Smooth muscle cell (in vitro differentiated cells): ENCODE measurements around the gene RNF141. TPM values are rescaled to one million over a fixed set of nuclear protein-coding genes. Genes with fewer than 3 reads are reported as not detected.
A peak's percentile ranks its signal among the peaks of the same experiment; 100 is the strongest.

Source experiments
- DNase-seq: peaks from one replicate; lab custom pipeline; 2025; ENCODE audit not compliant: unreplicated experiment; lab: John Stamatoyannopoulos, UW
- H2AFZ ChIP-seq: fragments of 200-600 bp; sonication (generic); 2 replicates; pipeline ENCODE4 v1.6.0; 2016; ENCODE audit warnings: antibody characterized with exemption, low read depth, mild to moderate bottlenecking
- H3F3A ChIP-seq: fragments of 200-600 bp; sonication (generic); 2 replicates; pipeline ENCODE4 v1.6.0; 2017; ENCODE audit warnings: antibody characterized with exemption, low read depth
- H3K27ac ChIP-seq: fragments of 200-600 bp; sonication (generic); 2 replicates; pipeline ENCODE4 v1.5.1; 2016; ENCODE audit warnings: low read depth, mild to moderate bottlenecking
- H3K27me3 ChIP-seq: fragments of 200-600 bp; sonication (generic); 2 replicates; pipeline ENCODE4 v1.6.1; 2016; ENCODE audit warnings: low read depth, mild to moderate bottlenecking
- H3K36me3 ChIP-seq: fragments of 200-600 bp; sonication (generic); 2 replicates; pipeline ENCODE4 v1.5.1; 2016; ENCODE audit warnings: low read depth
- H3K4me1 ChIP-seq: fragments of 200-600 bp; sonication (generic); 2 replicates; pipeline ENCODE4 v1.5.1; 2016; ENCODE audit warnings: low read depth
- H3K4me2 ChIP-seq: fragments of 200-600 bp; sonication (generic); 2 replicates; pipeline ENCODE4 v1.6.0; 2016; ENCODE audit warnings: mild to moderate bottlenecking
- H3K4me3 ChIP-seq: fragments of 200-600 bp; sonication (generic); 2 replicates; pipeline ENCODE4 v1.5.1; 2016; ENCODE audit warnings: mild to moderate bottlenecking
- H3K79me2 ChIP-seq: fragments of 200-600 bp; sonication (generic); 2 replicates; pipeline ENCODE4 v1.6.0; 2016; ENCODE audit warnings: low read depth, mild to moderate bottlenecking
- H3K9ac ChIP-seq: fragments of 200-600 bp; sonication (generic); 2 replicates; pipeline ENCODE4 v1.6.0; 2016; ENCODE audit warnings: low read depth
- H3K9me3 ChIP-seq: fragments of 200-600 bp; sonication (generic); replicated peaks from 2 replicates; pipeline ENCODE4 v1.5.1; 2016; ENCODE audit warnings: low read depth
- H4K20me1 ChIP-seq: fragments of 200-600 bp; sonication (generic); 2 replicates; pipeline ENCODE4 v1.6.0; 2016; ENCODE audit warnings: low read depth
- WGBS: methylation state at CpG from one replicate; pipeline ENCODE4 v1.1.7; 2016; ENCODE audit warnings: low lambda C conversion rate; 5-methylcytosine and 5-hydroxymethylcytosine counted together
- polyA plus RNA-seq: library from polyadenylated mRNA; unstranded; fragments of >200 nt; fragmentation: Nextera tagmentation; extraction: Ambion mirVana; gene quantifications from 2 replicates; pipeline ENCODE4 v1.2.1, GENCODE V29; 2016
- total RNA-seq: library from RNA; depleted of rRNA; stranded (reverse); fragments of >200 nt; gene quantifications from 2 replicates; pipeline ENCODE4 v1.2.3, GENCODE V29; 2014
- TF ChIP-seq, protein P1 (sequence below): fragments of 200-600 bp; sonication (generic); IDR thresholded peaks from 2 replicates; pipeline ENCODE4 v1.5.1; 2017; ENCODE audit warnings: borderline replicate concordance, mild to moderate bottlenecking, antibody characterized with exemption; ENCODE audit not compliant: insufficient read depth, poor library complexity, severe bottlenecking

RNF141 gene
- total and polyA plus RNA-seq, 2 experiments from 2014 or later, result 16.2 to 24.4 TPM

DNA sequence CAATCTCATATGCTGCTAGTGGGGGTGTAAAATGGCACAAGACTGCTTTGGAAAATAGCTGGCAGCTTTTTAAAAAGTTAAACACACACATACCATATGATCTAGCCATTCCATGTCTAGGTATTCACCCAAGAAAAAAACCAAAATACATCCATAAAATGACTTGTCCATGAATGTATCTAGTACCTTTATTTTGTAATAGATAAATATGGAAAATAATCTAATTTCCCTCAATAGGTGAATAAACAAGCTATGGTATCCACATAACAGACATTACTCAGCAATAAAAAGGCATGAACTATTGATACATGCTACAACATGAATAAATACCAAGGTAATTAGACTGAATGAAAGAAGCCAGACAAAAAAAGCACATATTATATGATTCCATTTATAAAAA lies 22.9 kb downstream of the RNF141 start:
- Histone ChIP-seq H3K27ac (no peak overlapping the region), H3K4me3 (no peak overlapping the region), H4K20me1 (no peaks in the 10 kb centered on the region), H2AFZ (no peak overlapping the region), H3K36me3 (peaks cover 5% of the 10 kb centered on the region), H3F3A (no peaks in the 10 kb centered on the region), H3K79me2 (no peaks in the 10 kb centered on the region), H3K9me3 (no peaks in the 10 kb centered on the region), H3K9ac (no peak overlapping the region), H3K4me2 (no peak overlapping the region), H3K27me3 (no peaks in the 10 kb centered on the region), H3K4me1 (no peaks in the 10 kb centered on the region)
- TF ChIP-seq, protein P1, sequence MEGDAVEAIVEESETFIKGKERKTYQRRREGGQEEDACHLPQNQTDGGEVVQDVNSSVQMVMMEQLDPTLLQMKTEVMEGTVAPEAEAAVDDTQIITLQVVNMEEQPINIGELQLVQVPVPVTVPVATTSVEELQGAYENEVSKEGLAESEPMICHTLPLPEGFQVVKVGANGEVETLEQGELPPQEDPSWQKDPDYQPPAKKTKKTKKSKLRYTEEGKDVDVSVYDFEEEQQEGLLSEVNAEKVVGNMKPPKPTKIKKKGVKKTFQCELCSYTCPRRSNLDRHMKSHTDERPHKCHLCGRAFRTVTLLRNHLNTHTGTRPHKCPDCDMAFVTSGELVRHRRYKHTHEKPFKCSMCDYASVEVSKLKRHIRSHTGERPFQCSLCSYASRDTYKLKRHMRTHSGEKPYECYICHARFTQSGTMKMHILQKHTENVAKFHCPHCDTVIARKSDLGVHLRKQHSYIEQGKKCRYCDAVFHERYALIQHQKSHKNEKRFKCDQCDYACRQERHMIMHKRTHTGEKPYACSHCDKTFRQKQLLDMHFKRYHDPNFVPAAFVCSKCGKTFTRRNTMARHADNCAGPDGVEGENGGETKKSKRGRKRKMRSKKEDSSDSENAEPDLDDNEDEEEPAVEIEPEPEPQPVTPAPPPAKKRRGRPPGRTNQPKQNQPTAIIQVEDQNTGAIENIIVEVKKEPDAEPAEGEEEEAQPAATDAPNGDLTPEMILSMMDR, result no peak
- DNase-seq, result no peak

DNA sequence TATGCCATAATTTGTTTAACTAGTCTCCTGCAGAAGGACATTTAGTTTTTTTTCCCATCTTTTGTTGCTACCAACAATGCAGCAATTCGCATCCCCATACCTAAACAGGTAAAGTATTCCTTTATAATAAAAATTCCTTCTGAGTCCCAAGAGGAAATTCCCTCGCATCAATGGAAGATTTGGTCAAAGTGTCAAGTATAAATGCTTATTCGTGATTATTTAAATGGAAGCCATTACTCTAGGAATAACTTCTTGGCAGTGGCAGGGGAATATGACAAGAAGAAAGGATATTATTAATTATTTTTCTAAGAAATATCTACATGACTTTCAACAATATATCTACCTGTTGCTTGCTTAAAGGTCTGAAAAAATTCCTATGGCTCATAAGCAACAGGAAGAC lies 25.6 kb downstream of the RNF141 start:
- no peak overlapping the region for H2AFZ ChIP-seq
- TF ChIP-seq, protein P1, result no peak
- peaks cover 5% of the 10 kb centered on the region for H3K36me3 ChIP-seq
- H3K4me1 ChIP-seq, result peaks cover 11% of the 10 kb centered on the region
- no peak overlapping the region for H3K9ac ChIP-seq
- DNase-seq, result no peak
- no peaks in the 10 kb centered on the region for H3K79me2 ChIP-seq
- no peaks in the 10 kb centered on the region for H4K20me1 ChIP-seq
- no peak overlapping the region for H3K4me2 ChIP-seq
- H3F3A ChIP-seq, result no peaks in the 10 kb centered on the region
- no peaks in the 10 kb centered on the region for H3K9me3 ChIP-seq
- WGBS, result 98% methylated on average over 3 of the region's 3 CpGs
- H3K27me3 ChIP-seq, result no peaks in the 10 kb centered on the region
- H3K27ac ChIP-seq, result no peak overlapping the region
- H3K4me3 ChIP-seq, result no peak overlapping the region

DNA sequence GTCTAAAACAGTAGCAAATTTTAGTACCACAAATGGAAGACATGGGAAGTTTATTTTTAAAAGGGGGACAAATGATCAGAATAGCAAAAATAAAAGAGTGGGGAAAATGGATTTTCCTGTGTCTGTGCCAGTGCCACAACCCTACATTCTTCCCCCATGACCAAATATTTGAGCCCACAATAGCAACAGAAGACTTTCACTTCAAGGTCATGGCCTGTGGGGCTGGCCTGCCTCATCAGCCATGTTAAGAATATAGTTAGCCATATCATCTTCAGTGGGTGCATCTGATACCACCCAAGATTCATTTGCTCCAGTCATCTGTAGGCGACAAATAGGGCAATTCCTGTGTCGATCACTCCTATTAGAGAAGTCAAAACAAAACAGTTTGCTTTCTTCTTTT lies 26.3 kb downstream of the RNF141 start:
- TF ChIP-seq, protein P1, result no peak
- no peaks in the 10 kb centered on the region for H3K27me3 ChIP-seq
- no peaks in the 10 kb centered on the region for H4K20me1 ChIP-seq
- H3K4me3 ChIP-seq, result no peak overlapping the region
- no peak overlapping the region for H2AFZ ChIP-seq
- 100% methylated on average over 2 of the region's 2 CpGs for WGBS
- no peak overlapping the region for H3K4me2 ChIP-seq
- H3K79me2 ChIP-seq, result no peaks in the 10 kb centered on the region
- H3K9ac ChIP-seq, result no peak overlapping the region
- no peaks in the 10 kb centered on the region for H3F3A ChIP-seq
- no peak overlapping the region for H3K27ac ChIP-seq
- H3K36me3 ChIP-seq, result peaks cover 5% of the 10 kb centered on the region
- no peak for DNase-seq
- H3K9me3 ChIP-seq, result no peaks in the 10 kb centered on the region
- peaks cover 11% of the 10 kb centered on the region for H3K4me1 ChIP-seq

DNA sequence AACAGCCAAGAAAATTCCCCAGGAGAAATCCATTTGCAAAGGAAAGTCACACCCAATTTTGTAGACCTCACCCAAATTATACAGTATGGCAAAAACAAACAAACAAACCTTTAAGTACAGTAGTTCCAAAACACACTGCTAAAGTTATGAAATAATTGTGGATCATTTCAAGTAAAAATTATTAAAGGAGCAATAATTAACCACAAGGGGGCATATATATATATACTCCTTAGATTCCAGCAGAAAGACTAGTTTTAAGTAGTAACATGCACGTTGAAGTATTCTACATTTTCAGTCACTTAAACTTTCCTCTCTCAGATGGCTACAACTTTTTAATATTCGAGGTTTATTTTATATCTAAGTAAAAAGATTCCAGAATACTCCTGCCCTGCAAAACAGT lies 26.8 kb downstream of the RNF141 start:
- DNase-seq, result no peak
- no peak overlapping the region for H3K27ac ChIP-seq

More for the DNA sequence above, 26.8 kb downstream of the RNF141 start:
- no peak overlapping the region for H3K4me2 ChIP-seq
- H3F3A ChIP-seq, result no peaks in the 10 kb centered on the region
- TF ChIP-seq, protein P1, result peak; percentile 37
- H3K36me3 ChIP-seq, result peaks cover 5% of the 10 kb centered on the region
- no peak overlapping the region for H3K9ac ChIP-seq
- peaks cover 11% of the 10 kb centered on the region for H3K4me1 ChIP-seq
- no peaks in the 10 kb centered on the region for H3K79me2 ChIP-seq
- H4K20me1 ChIP-seq, result no peaks in the 10 kb centered on the region
- no peak overlapping the region for H2AFZ ChIP-seq
- H3K4me3 ChIP-seq, result no peak overlapping the region
- H3K27me3 ChIP-seq, result no peaks in the 10 kb centered on the region
- 85% methylated on average over 2 of the region's 2 CpGs for WGBS
- H3K9me3 ChIP-seq, result no peaks in the 10 kb centered on the region
